Measurements from ENCODE around the gene CYB5R3. TPM values are rescaled to one million over a fixed set of nuclear protein-coding genes. Genes with fewer than 3 reads are reported as not detected.
"Not testable (repeated sequence)": the region's sequence is repeated elsewhere in the genome, so short reads cannot be mapped to it uniquely, and the experiment has no call there.

CYB5R3 gene
- total and polyA plus RNA-seq, 2 donors (not counting 1 experiment from before 2014, with no cell fraction given), result 82.1 to 298 TPM

GRCh38 chr22:42570580-42570979, 78.6 kb downstream of the CYB5R3 start:
- H3K36me3 ChIP-seq (ENCODE audit: control insufficient read depth, insufficient read depth, low read length); DNase-seq (ENCODE audit: low read depth in 2 of 2); H3K9ac ChIP-seq (ENCODE audit: insufficient read depth, low read length); H3K27ac ChIP-seq (ENCODE audit: insufficient read depth, low read length); H2AFZ ChIP-seq (ENCODE audit: low read length); H3K4me3 ChIP-seq (replicated peaks in 1 of 4; ENCODE audit: control extremely low read depth in 1 of 4, insufficient read depth in 1 of 4, low read depth in 3 of 4, low read length in 4 of 4); H4K20me1 ChIP-seq (ENCODE audit: control insufficient read depth, extremely low read depth, insufficient read depth, low read length); H3K4me1 ChIP-seq (ENCODE audit: control insufficient read depth, extremely low read depth, insufficient read depth, low read length); H3K4me2 ChIP-seq (ENCODE audit: extremely low read depth, insufficient read depth, low read length); H3K9me3 ChIP-seq (ENCODE audit: control insufficient read depth, insufficient read depth, low read depth, low read length); H3K79me2 ChIP-seq (ENCODE audit: control insufficient read depth, insufficient read depth, low read length); H3K27me3 ChIP-seq (ENCODE audit: control insufficient read depth, insufficient read depth, low read length): not testable (repeated sequence)

GRCh38 chr22:42567950-42568349, 81.2 kb downstream of the CYB5R3 start:
- H3K9ac ChIP-seq (ENCODE audit: insufficient read depth, low read length); H2AFZ ChIP-seq (ENCODE audit: low read length); H3K4me2 ChIP-seq (ENCODE audit: extremely low read depth, insufficient read depth, low read length); H3K27ac ChIP-seq (ENCODE audit: insufficient read depth, low read length); H3K9me3 ChIP-seq (ENCODE audit: control insufficient read depth, insufficient read depth, low read depth, low read length); H3K36me3 ChIP-seq (ENCODE audit: control insufficient read depth, insufficient read depth, low read length); H3K4me3 ChIP-seq (replicated peaks in 1 of 4; ENCODE audit: control extremely low read depth in 1 of 4, insufficient read depth in 1 of 4, low read depth in 3 of 4, low read length in 4 of 4); H3K79me2 ChIP-seq (ENCODE audit: control insufficient read depth, insufficient read depth, low read length); H3K27me3 ChIP-seq (ENCODE audit: control insufficient read depth, insufficient read depth, low read length); DNase-seq (ENCODE audit: low read depth in 2 of 2); H4K20me1 ChIP-seq (ENCODE audit: control insufficient read depth, extremely low read depth, insufficient read depth, low read length); H3K4me1 ChIP-seq (ENCODE audit: control insufficient read depth, extremely low read depth, insufficient read depth, low read length): not testable (repeated sequence)

Other genes starting within 250 kb of the CYB5R3 start
- gene NFAM1, start 217.0 kb downstream of the CYB5R3 start, total RNA-seq, result 0.17 TPM in 1 of 2 replicates, not detected in the other
- not detected in 2 replicates for gene NFAM1, start 217.0 kb downstream of the CYB5R3 start, polyA plus RNA-seq
- gene RRP7A, start 129.6 kb downstream of the CYB5R3 start, total RNA-seq, result 19.5 and 21.3 TPM in 2 replicates
- gene RRP7A, start 129.6 kb downstream of the CYB5R3 start, polyA plus RNA-seq, result 18.9 and 34.0 TPM in 2 replicates
- 3.3 and 4.6 TPM in 2 replicates for gene SERHL2, start 95.4 kb downstream of the CYB5R3 start, total RNA-seq
- gene SERHL2, start 95.4 kb downstream of the CYB5R3 start, polyA plus RNA-seq, result 1.6 and 5.5 TPM in 2 replicates
- 24.1 and 31.0 TPM in 2 replicates for gene POLDIP3, start 34.5 kb downstream of the CYB5R3 start, total RNA-seq
- gene POLDIP3, start 34.5 kb downstream of the CYB5R3 start, polyA plus RNA-seq, result 28.2 and 38.6 TPM in 2 replicates
- 0.51 and 0.66 TPM in 2 replicates for gene ATP5MGL, start 8.8 kb downstream of the CYB5R3 start, total RNA-seq
- gene ATP5MGL, start 8.8 kb downstream of the CYB5R3 start, polyA plus RNA-seq, result 0.08 and 0.11 TPM in 2 replicates
- gene A4GALT, start 71.5 kb upstream of the CYB5R3 start, total RNA-seq, result 14.9 and 16.2 TPM in 2 replicates
- 6.8 and 9.3 TPM in 2 replicates for gene A4GALT, start 71.5 kb upstream of the CYB5R3 start, polyA plus RNA-seq
- gene ARFGAP3, start 207.9 kb upstream of the CYB5R3 start, total RNA-seq, result 60.1 and 62.1 TPM in 2 replicates
- 63.9 and 74.1 TPM in 2 replicates for gene ARFGAP3, start 207.9 kb upstream of the CYB5R3 start, polyA plus RNA-seq